HG03521 (cell line): ENCODE data around the gene PPRC1.
A peak's percentile ranks its signal among the peaks of the same experiment; 100 is the strongest.

ENCODE experiments used
- ATAC-seq: cut with Tn5 transposase; IDR thresholded peaks from one replicate; pipeline ENCODE4 v1.9.1; 2021; ENCODE audit warnings: mild to moderate bottlenecking, moderate library complexity; ENCODE audit not compliant: unreplicated experiment

PPRC1 gene

GRCh38 chr10:102141583-102142107, 8.8 kb downstream of the PPRC1 start:
- no peak for ATAC-seq

DNA sequence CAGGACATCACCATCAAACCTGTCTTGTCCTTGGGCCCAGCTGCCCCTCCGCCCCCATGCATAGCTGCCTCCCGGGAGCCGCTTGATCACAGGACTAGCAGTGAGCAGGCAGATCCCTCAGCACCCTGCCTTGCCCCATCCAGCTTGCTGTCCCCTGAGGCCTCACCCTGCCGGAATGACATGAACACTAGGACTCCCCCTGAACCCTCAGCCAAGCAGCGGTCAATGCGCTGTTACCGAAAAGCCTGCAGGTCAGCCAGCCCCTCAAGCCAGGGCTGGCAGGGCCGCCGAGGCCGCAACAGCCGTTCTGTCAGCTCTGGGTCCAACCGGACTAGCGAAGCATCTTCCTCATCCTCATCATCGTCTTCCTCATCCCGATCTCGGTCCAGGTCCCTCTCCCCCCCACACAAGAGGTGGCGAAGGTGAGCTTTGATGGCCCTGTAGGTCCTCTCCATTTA, 14.2 kb downstream of the PPRC1 start:
- ATAC-seq: no peak

DNA sequence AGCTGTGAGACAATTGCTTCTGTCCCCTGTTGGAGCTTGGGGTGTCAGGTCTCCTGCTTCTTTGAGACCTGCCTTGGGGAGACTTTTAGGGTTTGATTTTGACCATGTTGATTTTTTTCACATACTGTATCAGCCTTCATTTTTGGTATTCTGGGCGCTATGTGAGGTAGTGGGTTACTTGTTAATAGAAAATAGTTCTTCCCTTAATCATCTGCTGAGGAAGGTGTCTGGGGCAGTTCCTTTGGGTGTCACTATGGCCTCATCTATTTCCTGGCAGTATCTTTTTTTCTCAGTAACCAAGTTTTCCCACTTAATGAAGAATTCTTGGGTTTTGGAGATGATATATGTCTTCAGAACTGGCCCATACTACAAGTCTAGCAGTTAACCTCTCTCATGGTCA, 14.7 kb downstream of the PPRC1 start:
- no peak for ATAC-seq

DNA sequence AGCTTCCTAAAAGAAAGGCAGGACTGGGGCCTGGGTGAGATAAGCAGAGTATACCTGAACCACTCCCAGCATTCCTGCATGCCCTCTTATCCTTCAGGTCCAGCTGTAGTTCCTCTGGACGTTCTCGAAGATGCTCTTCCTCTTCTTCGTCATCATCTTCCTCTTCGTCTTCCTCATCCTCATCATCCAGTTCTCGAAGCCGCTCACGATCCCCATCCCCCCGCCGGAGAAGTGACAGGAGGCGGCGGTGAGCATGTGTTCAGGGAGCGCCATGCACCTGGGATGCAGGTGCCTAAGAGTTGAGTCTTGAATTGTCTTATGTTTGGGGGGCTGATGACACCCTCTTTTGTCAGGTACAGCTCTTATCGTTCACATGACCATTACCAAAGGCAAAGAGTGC, 15.4 kb downstream of the PPRC1 start:
- no peak for ATAC-seq

GRCh38 chr10:102150970-102151773, 18.3 kb downstream of the PPRC1 start:
- ATAC-seq: no peak

GRCh38 chr10:102151774-102152544, 19.1 kb downstream of the PPRC1 start, which contains the start of gene NOLC1:
NOLC1 (plus strand) TSS chr10:102152389; CDS start chr10:102152411, 22 bp downstream.
- ATAC-seq: peak; percentile 93

GRCh38 chr10:102152545-102152890, 19.7 kb downstream of the PPRC1 start:
- peak; percentile 28 for ATAC-seq

GRCh38 chr10:102153093-102153620, 20.3 kb downstream of the PPRC1 start:
- ATAC-seq: no peak

DNA sequence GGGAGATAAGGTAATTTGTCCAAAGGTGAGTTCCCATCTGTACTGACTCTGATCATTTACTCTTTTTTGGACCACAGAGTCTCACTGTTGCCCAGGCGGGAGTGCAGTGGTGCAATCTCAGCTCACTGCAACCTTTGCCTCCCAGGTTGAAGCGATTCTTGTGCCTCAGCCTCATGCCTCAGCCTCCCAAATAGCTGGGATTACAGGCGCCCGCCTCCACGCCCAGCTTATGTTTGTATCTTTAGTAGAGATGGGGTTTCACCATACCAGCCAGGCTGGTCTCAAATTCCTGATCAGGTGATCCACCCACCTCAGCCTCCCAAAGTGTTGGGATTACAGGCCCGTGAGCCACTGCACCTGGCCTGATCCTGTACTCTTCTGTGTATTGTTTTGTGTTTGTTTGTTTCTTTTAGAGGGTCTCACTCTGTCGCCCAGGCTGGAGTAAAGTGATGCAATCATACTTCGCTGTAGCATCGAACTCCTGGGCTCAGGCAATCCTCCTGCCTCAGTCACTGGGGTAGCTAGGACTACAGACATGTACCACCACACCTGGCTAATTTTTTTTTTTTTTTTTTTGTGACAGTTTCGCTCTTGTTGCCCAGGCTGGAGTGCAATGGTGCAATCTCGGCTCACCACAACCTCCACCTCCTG, 21.8 kb downstream of the PPRC1 start:
- ATAC-seq: no peak

DNA sequence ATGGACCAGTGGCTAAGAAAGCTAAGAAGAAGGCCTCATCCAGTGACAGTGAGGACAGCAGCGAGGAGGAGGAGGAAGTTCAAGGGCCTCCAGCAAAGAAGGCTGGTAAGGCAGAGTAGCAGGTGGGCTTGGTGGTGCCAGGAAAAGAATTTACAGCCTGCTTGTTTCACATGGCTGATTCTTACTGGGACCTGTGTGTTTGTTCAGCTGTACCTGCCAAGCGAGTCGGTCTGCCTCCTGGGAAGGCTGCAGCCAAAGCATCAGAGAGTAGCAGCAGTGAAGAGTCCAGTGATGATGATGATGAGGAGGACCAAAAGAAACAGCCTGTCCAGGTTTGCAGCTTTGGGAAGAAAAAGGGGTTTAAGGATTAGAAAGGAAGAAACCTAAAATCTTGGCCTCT, 24.4 kb downstream of the PPRC1 start:
- no peak for ATAC-seq

DNA sequence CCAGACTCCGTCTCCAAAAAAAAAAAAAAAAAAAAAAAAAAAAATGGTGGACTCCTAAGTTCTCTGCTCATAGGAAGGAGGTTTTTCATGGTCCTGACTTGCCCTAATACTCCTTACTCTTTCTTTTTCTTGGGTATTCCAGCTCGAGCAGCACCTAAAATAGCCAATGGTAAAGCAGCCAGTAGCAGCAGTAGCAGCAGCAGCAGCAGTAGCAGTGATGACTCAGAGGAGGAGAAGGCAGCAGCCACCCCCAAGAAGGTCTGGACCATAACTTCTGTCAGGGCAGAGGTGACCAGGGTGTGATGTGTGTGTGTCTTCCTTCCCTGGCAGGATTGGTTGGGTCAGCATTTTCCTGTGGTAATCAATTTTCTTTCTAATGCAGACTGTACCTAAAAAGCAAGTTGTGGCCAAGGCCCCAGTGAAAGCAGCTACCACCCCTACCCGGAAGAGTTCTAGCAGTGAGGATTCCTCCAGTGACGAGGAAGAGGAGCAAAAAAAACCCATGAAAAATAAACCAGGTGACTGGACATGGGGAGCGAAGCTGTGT, 26.3 kb downstream of the PPRC1 start:
- no peak for ATAC-seq

GRCh38 chr10:102159831-102160230, 27.0 kb downstream of the PPRC1 start:
- ATAC-seq: no peak

DNA sequence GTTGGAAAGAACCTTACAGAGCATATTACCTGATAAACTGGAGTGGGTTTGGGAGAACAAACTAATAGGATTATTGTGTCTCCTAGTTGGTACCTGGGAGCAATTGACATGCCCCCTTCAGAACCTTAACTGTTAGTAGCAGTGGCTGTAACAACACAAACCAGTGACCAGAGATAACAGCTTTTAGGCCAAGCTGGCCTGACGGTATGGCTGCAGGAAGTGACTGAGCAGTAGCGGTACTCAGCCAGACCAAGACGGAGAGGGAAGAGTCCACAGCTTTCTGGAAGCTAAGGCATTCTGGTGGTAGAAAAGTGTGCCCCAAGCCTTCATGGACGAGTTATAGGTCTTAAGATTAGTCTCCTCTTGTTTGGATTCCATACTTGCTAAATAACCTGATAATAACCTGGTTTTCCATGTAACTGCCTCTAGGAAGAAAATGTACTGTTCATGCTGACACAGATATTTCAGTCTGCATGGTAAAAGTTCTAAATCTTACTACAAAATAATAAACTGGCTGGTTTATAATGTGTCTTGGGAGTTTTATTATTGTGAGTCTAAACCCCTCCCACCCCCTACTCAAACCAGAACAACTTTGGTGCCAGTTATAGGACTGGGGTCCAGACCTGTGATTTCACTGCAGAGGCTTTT, 30.6 kb downstream of the PPRC1 start:
- ATAC-seq: no peak

- ATAC-seq: no peak
Observed at GRCh38 chr10:102167861-102168260, 35.0 kb downstream of the PPRC1 start.

DNA sequence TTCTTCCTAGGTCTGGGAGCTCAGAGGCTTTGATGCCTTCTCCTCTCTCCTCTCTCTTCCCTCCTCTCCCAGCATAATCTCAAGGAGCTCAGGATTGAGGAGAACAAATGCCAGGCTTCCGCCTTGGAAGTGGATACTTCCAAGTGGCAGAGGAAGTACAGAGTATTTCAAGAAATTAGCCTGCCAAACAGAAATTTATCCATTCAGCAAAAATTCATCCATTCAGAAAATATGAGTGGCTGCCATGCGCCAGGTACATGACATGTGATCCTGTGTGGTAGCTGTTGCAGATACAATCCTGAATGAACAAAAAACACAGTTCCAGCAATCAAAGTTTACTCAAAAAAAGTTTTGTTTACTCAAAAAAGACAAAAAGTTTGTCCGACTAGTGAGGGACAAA, 37.8 kb downstream of the PPRC1 start:
- ATAC-seq: no peak

DNA sequence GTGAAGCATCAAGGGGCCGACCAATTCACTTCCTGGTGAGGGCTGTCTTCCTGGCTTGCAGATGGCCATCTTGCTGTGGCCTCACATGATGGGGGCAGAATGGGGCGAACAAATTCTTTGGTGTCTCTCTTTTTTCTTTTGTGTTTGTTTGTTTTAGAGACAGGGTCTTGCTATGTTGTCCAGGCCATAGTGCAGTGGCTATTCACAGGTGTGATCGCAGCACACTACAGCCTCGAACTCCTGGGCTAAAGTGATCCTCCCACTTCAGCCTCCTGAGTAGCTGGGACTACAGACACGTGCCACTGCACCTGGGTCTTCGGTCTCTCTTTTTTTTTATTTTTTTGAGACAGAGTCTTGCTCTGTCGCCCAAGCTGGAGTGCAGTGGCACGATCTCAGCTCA, 39.4 kb downstream of the PPRC1 start:
- ATAC-seq: no peak

- ATAC-seq: no peak
Observed at GRCh38 chr10:102175415-102175814, 42.6 kb downstream of the PPRC1 start.

DNA sequence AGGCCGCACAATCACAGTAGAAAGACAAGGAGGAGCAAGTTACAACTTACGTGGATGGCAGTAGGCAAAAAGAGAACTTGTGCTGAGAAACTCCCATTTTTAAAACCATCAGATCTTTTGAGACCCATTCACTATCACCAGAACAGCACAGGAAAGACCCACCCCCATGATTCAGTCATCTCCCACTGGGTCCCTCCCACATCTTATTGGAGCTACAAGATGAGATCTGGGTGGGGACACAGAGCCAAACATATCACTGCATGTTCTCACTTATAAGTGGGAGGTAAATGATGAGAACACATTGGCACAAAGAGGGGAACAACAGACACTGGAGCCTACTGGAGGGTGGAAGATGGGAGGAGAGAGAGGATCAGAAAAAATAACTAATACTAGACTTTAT, 51.8 kb downstream of the PPRC1 start:
- no peak for ATAC-seq

- no peak for ATAC-seq
Observed at GRCh38 chr10:102185272-102185671, 52.4 kb downstream of the PPRC1 start.

- ATAC-seq: no peak
Observed at GRCh38 chr10:102185811-102186527, 53.1 kb downstream of the PPRC1 start.
